ENCODE data around the gene CRLF3. TPM values are rescaled to one million over a fixed set of nuclear protein-coding genes. Genes with fewer than 3 reads are reported as not detected.

The CRLF3 gene, protein sequence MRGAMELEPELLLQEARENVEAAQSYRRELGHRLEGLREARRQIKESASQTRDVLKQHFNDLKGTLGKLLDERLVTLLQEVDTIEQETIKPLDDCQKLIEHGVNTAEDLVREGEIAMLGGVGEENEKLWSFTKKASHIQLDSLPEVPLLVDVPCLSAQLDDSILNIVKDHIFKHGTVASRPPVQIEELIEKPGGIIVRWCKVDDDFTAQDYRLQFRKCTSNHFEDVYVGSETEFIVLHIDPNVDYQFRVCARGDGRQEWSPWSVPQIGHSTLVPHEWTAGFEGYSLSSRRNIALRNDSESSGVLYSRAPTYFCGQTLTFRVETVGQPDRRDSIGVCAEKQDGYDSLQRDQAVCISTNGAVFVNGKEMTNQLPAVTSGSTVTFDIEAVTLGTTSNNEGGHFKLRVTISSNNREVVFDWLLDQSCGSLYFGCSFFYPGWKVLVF
- total RNA-seq = 10.1 and 19.8 TPM in 2 replicates

GRCh38 chr17:30824356-30825145, at the start of gene CRLF3:
Gene CRLF3, minus strand, starts transcription at chr17:30824692. Its CDS starts 41 bp downstream, at chr17:30824651.

GRCh38 chr17:30831663-30832437, 7.4 kb upstream of the CRLF3 start, which contains the start of gene ATAD5:
Gene ATAD5, plus strand, starts transcription at chr17:30831966. Its CDS starts 382 bp downstream, at chr17:30832348.

Small RNAs within 50 kb of the gene (small RNA-seq; reads per million reads assigned to genes)
- gene RNU6-298P (ENCODE audit: low replicate concordance) = not detected

Other genes starting within 250 kb of the CRLF3 start
- gene ATAD5, start 7.3 kb upstream of the CRLF3 start, total RNA-seq = 0.88 and 10.3 TPM in 2 replicates
- 7.7 and 14.6 TPM in 2 replicates for gene TEFM, start 81.5 kb upstream of the CRLF3 start, total RNA-seq
- 3.1 and 3.3 TPM in 2 replicates for gene ADAP2, start 97.3 kb upstream of the CRLF3 start, total RNA-seq
- 12.2 and 12.7 TPM in 2 replicates for gene RNF135, start 146.3 kb upstream of the CRLF3 start, total RNA-seq